ENCODE results near the gene OR2AT4. TPM values are rescaled to one million over a fixed set of nuclear protein-coding genes. Genes with fewer than 3 reads are reported as not detected.

OR2AT4 gene
- total RNA-seq (not detected), polyA plus RNA-seq (not detected), total RNA-seq (not detected)

DNA sequence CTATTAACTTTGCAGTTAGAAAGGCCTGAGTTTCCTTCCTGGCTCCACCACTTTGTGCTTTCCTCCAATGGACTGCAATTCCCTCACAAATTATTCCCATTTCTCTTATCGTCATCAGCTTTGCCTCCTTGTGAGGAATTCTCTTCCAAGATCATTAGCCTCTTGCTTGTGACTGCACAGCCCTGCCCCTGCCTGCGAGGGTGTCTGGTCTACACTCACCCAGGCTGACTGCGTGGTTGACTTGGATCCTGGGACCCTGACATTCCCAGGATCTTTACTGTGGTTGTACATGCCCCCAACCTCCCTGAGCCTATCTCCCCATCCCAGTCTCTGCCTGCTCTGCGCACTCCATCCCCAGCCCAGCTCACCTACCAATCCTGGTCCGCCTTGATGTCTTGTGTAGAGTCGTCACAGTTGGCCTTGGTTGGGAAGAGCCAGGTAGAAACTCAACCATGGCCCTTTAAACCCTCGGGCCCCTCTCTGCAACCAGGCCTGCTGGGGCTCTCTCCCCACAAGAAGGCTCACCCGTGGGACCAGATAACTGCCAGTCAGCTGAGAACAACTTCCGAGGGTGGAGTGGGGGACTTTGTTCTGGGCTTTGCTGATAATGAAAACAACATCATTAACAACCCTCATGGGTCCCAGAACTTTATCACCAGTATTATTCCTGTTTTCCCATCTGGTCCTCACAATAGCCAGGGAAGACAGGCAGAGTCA lies at the start of gene OR2AT4:
Gene OR2AT4 (minus strand): TSS at position 421 of the 717 bp plus-strand sequence.
- peaks cover 29 to 54% (median 38%) of the 10 kb centered on the region in 5 donors for H3K27me3 Mint-ChIP-seq
- peaks cover 0 to 4% (median 0%) of the 10 kb centered on the region in 5 donors for H3K36me3 Mint-ChIP-seq
- H3K9me3 Mint-ChIP-seq = peaks cover 0 to 10% (median 3%) of the 10 kb centered on the region in 11 donors
- Histone ChIP-seq H3K27me3 (ENCODE audit: control insufficient read depth in 2 of 2, insufficient read depth in 2 of 2, low read length in 2 of 2) (no peaks in the 10 kb centered on the region), H3K4me3 (ENCODE audit: low read length) (no peak within 1 kb of the TSS), H3K9me3 (ENCODE audit: control insufficient read depth in 2 of 3, low read length in 3 of 3) (no peaks in the 10 kb centered on the region), H3K36me3 (ENCODE audit: control insufficient read depth in 2 of 3, insufficient read depth in 3 of 3, low read length in 3 of 3) (no peaks in the 10 kb centered on the region), H3K27ac (ENCODE audit: low read depth, low read length) (no peak within 1 kb of the TSS), H3K4me1 (ENCODE audit: control insufficient read depth in 2 of 2, insufficient read depth in 2 of 2, low read length in 2 of 2) (no peaks in the 10 kb centered on the region)
- ATAC-seq = no peak
- ChIA-PET CTCF (interaction anchor here (0.5 kb wide), 1 partner anchor 151 kb away, joined by 4 read pairs; no protein-coding TSS in a partner anchor), POLR2A (no interaction called here)
- peaks cover 0 to 7% (median 0%) of the 10 kb centered on the region in 7 donors for H3K4me1 Mint-ChIP-seq
- no peak within 1 kb of the TSS for H3K4me3 Mint-ChIP-seq
- peak within 1 kb of the TSS in 1 of 9 donors; percentile 43 for H3K27ac Mint-ChIP-seq
- intact Hi-C loops (cut with micrococcal nuclease) = no loop called here
- DNase-seq = no peak

- no peak for DNase-seq
- CTCF ChIA-PET = interaction anchor here (0.7 to 9.8 kb wide), 7 partner anchors 11 to 441 kb away, joined by 3 to 185 read pairs (median 135); partner anchors contain the start of gene TPBGL
- Histone ChIP-seq H3K36me3 (ENCODE audit: control insufficient read depth in 2 of 3, insufficient read depth in 3 of 3, low read length in 3 of 3) (no peaks in the 10 kb centered on the region), H3K27ac (ENCODE audit: low read depth, low read length) (no peak overlapping the region), H3K4me1 (ENCODE audit: control insufficient read depth in 2 of 2, insufficient read depth in 2 of 2, low read length in 2 of 2) (peaks cover 16 to 21% of the 10 kb centered on the region in 2 donors), H3K4me3 (ENCODE audit: low read length) (no peak overlapping the region), H3K9me3 (ENCODE audit: control insufficient read depth in 2 of 3, low read length in 3 of 3) (no peaks in the 10 kb centered on the region), H3K27me3 (ENCODE audit: control insufficient read depth in 2 of 2, insufficient read depth in 2 of 2, low read length in 2 of 2) (no peaks in the 10 kb centered on the region)
- H3K27me3 Mint-ChIP-seq = peaks cover 0 to 6% (median 0%) of the 10 kb centered on the region in 5 donors
- POLR2A ChIA-PET = no interaction called here
- H3K27ac Mint-ChIP-seq = peak overlapping the region in 1 of 9 donors; percentile 60
- H3K4me1 Mint-ChIP-seq = peaks cover 24 to 54% (median 33%) of the 10 kb centered on the region in 7 donors
- intact Hi-C loops (cut with micrococcal nuclease) = no loop called here
- ATAC-seq = no peak
- no peak overlapping the region for H3K4me3 Mint-ChIP-seq
- H3K9me3 Mint-ChIP-seq = no peaks in the 10 kb centered on the region
- peaks cover 0 to 3% (median 0%) of the 10 kb centered on the region in 5 donors for H3K36me3 Mint-ChIP-seq
These were observed 49.4 kb upstream of the OR2AT4 start for GRCh38 chr11:75145972-75146519.

- H3K27me3 Mint-ChIP-seq = peaks cover 0 to 2% (median 0%) of the 10 kb centered on the region in 5 donors
- H3K4me1 Mint-ChIP-seq = peaks cover 30 to 53% (median 39%) of the 10 kb centered on the region in 7 donors
- Histone ChIP-seq H3K36me3 (ENCODE audit: control insufficient read depth in 2 of 3, insufficient read depth in 3 of 3, low read length in 3 of 3) (no peaks in the 10 kb centered on the region), H3K27me3 (ENCODE audit: control insufficient read depth in 2 of 2, insufficient read depth in 2 of 2, low read length in 2 of 2) (no peaks in the 10 kb centered on the region), H3K4me1 (ENCODE audit: control insufficient read depth in 2 of 2, insufficient read depth in 2 of 2, low read length in 2 of 2) (peaks cover 20 to 24% of the 10 kb centered on the region in 2 donors), H3K27ac (ENCODE audit: low read depth, low read length) (no peak overlapping the region), H3K4me3 (ENCODE audit: low read length) (no peak overlapping the region), H3K9me3 (ENCODE audit: control insufficient read depth in 2 of 3, low read length in 3 of 3) (no peaks in the 10 kb centered on the region)
- H3K4me3 Mint-ChIP-seq = no peak overlapping the region
- intact Hi-C loops (cut with micrococcal nuclease) = no loop called here
- peaks cover 0 to 4% (median 0%) of the 10 kb centered on the region in 5 donors for H3K36me3 Mint-ChIP-seq
- ChIA-PET POLR2A (no interaction called here), CTCF (interaction anchor here (0.7 to 9.8 kb wide), 6 partner anchors 12 to 441 kb away, joined by 3 to 185 read pairs (median 148); partner anchors contain the start of gene TPBGL)
- peak overlapping the region in 2 of 9 donors; percentile 50 to 60 for H3K27ac Mint-ChIP-seq
- ATAC-seq (no peak), DNase-seq (no peak)
- no peaks in the 10 kb centered on the region for H3K9me3 Mint-ChIP-seq
These were observed 48.7 kb upstream of the OR2AT4 start for GRCh38 chr11:75145196-75145971.

- H3K27me3 Mint-ChIP-seq = peaks cover 0 to 2% (median 0%) of the 10 kb centered on the region in 5 donors
- H3K36me3 ChIP-seq (ENCODE audit: control insufficient read depth in 2 of 3, insufficient read depth in 3 of 3, low read length in 3 of 3) = no peaks in the 10 kb centered on the region
- POLR2A ChIA-PET = interaction anchor here (5.5 kb wide), 1 partner anchor 129 kb away, joined by 57 read pairs; no protein-coding TSS in a partner anchor
- no peaks in the 10 kb centered on the region for H3K27me3 ChIP-seq (ENCODE audit: control insufficient read depth in 2 of 2, insufficient read depth in 2 of 2, low read length in 2 of 2)
- no peaks in the 10 kb centered on the region for H3K9me3 ChIP-seq (ENCODE audit: control insufficient read depth in 2 of 3, low read length in 3 of 3)
- DNase-seq (no peak), ATAC-seq (no peak)
- intact Hi-C loops (cut with micrococcal nuclease) = loop anchor here (1.0 to 5.0 kb wide), 4 partner anchors 61 to 238 kb away; partner anchors contain the start of genes SPCS2 (in 1 of the 2) and XRRA1 (in 1 of the 2)
- H3K4me3 Mint-ChIP-seq = no peak overlapping the region
- H3K4me3 ChIP-seq (ENCODE audit: low read length) = no peak overlapping the region
- no peak overlapping the region for H3K27ac ChIP-seq (ENCODE audit: low read depth, low read length)
- CTCF ChIA-PET = interaction anchor here (1.0 to 9.8 kb wide), 6 partner anchors 60 to 212 kb away, joined by 3 to 185 read pairs (median 148); partner anchors contain the start of gene TPBGL
- peaks cover 20 to 24% of the 10 kb centered on the region in 2 donors for H3K4me1 ChIP-seq (ENCODE audit: control insufficient read depth in 2 of 2, insufficient read depth in 2 of 2, low read length in 2 of 2)
- no peaks in the 10 kb centered on the region for H3K9me3 Mint-ChIP-seq
- H3K27ac Mint-ChIP-seq = peak overlapping the region in 3 of 9 donors; percentile 60 to 92 (median 84)
- H3K4me1 Mint-ChIP-seq = peaks cover 32 to 53% (median 40%) of the 10 kb centered on the region in 7 donors
- H3K36me3 Mint-ChIP-seq = peaks cover 0 to 4% (median 0%) of the 10 kb centered on the region in 5 donors
These were observed 48.0 kb upstream of the OR2AT4 start for GRCh38 chr11:75144716-75145014.

- POLR2A ChIA-PET = interaction anchor here (1.1 to 5.5 kb wide), 5 partner anchors 98 to 136 kb away, joined by 3 to 57 read pairs (median 6); partner anchors contain the start of gene TPBGL
- Mint-ChIP-seq H3K9me3 (no peaks in the 10 kb centered on the region), H3K27ac (peak overlapping the region; percentile 71 to 92 (median 88)), H3K4me1 (peaks cover 32 to 53% (median 40%) of the 10 kb centered on the region in 7 donors), H3K4me3 (peak overlapping the region in 9 of 10 donors; percentile 21 to 84 (median 49)), H3K27me3 (peaks cover 0 to 9% (median 0%) of the 10 kb centered on the region in 5 donors), H3K36me3 (peaks cover 0 to 4% (median 0%) of the 10 kb centered on the region in 5 donors)
- ATAC-seq (no peak), DNase-seq (no peak)
- H3K4me1 ChIP-seq (ENCODE audit: control insufficient read depth in 2 of 2, insufficient read depth in 2 of 2, low read length in 2 of 2) = peaks cover 20 to 24% of the 10 kb centered on the region in 2 donors
- H3K4me3 ChIP-seq (ENCODE audit: low read length) = peak overlapping the region; percentile 29
- H3K36me3 ChIP-seq (ENCODE audit: control insufficient read depth in 2 of 3, insufficient read depth in 3 of 3, low read length in 3 of 3) = no peaks in the 10 kb centered on the region
- no peaks in the 10 kb centered on the region for H3K9me3 ChIP-seq (ENCODE audit: control insufficient read depth in 2 of 3, low read length in 3 of 3)
- no peaks in the 10 kb centered on the region for H3K27me3 ChIP-seq (ENCODE audit: control insufficient read depth in 2 of 2, insufficient read depth in 2 of 2, low read length in 2 of 2)
- intact Hi-C loops (cut with micrococcal nuclease) = loop anchor here (1.0 to 5.0 kb wide), 7 partner anchors 31 to 240 kb away; partner anchors contain the start of genes NEU3 (in 1 of the 2), SPCS2 (in 1 of the 2) and XRRA1 (in 1 of the 2)
- H3K27ac ChIP-seq (ENCODE audit: low read depth, low read length) = peak overlapping the region; percentile 49
- CTCF ChIA-PET = interaction anchor here (0.7 to 9.8 kb wide), 13 partner anchors 15 to 257 kb away, joined by 3 to 185 read pairs (median 4); partner anchors contain the start of gene TPBGL
These were observed 46.7 kb upstream of the OR2AT4 start for GRCh38 chr11:75143420-75143731.

Measured in naive thymus-derived CD4-positive, alpha-beta T cell (primary cell).